ENCODE data around the gene CEP170B. TPM values are rescaled to one million over a fixed set of nuclear protein-coding genes. Genes with fewer than 3 reads are reported as not detected.

Gene CEP170B
- total and polyA plus RNA-seq, 2 of the 8 experiments (the other 6 are each of a cell fraction or from before 2014, with no cell fraction given), result 9.1 to 33.8 TPM

DNA sequence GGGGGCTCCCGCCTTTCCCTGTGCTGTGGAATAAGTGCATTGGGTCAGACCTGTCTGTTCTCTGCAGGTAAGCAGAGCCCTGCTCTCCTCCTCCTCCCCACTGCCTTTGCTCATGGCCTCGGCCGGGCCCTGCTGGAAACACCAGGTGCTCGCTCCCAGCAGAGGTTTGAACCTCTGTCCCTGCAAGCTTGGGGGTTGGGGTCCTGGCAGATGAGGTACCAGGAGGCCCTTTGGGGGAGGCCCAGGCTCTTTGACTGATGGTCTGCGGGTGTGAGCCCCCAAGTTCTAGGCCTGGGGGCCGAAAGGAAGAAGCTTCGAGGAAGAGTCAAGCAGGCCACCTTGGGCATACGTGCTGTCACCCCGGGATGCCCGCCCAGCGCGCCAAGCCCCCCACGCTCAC lies 22.1 kb upstream of the CEP170B start (continued):
- TF ChIP-seq SUZ12 (IDR thresholded peaks at IDR 0.05; ENCODE audit: low read length) (no peak), NRF1 (IDR thresholded peaks at IDR 0.05; ENCODE audit: low read depth, low read length) (no peak), RBBP5 (IDR thresholded peaks at IDR 0.05; ENCODE audit: borderline replicate concordance, low read depth, low read length) (no peak), CBX8 (IDR thresholded peaks at IDR 0.05; ENCODE audit: borderline replicate concordance, low read depth, low read length) (no peak), FOSL1 (IDR thresholded peaks at IDR 0.05; ENCODE audit: insufficient read depth, low read depth, low read length) (no peak), EZH2 (IDR thresholded peaks at IDR 0.05; ENCODE audit: low read depth, low read length, severe bottlenecking) (no peak), SP1 (IDR thresholded peaks at IDR 0.05; ENCODE audit: low read depth, low read length) (no peak), TCF12 (IDR thresholded peaks at IDR 0.05; ENCODE audit: low read depth, low read length) (no peak)

Measured in H1 (cell line).